ENCODE results near the gene ZFC3H1.

DNA sequence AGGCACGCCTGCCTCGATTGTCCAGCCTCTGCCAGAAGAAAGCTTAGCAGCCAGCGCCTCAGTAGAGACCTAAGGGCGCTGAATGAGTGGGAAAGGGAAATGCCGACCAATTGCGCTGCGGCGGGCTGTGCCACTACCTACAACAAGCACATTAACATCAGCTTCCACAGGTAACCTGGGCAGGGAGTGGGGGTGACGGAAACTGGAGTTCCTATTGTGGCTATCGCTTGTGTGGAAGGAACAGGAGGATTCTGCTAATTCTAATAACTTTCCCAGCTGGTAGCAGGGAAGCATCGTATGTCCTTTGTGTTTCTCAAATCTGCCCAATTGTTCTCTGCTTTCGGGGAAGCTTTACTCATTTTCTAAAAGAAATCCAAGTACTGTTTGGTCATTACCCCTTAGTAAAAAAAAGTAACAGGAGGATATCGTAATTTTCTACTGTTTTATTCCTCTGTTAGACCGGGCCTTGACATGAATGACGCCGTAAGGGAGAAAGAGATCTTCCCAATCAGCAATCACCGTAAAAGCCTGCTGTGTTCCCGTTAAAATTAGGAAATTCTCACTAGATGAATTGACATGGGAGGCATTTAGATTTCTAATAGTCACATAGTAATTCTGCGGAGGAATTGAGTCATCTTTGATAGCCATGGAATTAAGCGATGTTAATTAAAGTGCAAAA lies 902 bp upstream of the ZFC3H1 start:
- TF ChIP-seq, protein P1, sequence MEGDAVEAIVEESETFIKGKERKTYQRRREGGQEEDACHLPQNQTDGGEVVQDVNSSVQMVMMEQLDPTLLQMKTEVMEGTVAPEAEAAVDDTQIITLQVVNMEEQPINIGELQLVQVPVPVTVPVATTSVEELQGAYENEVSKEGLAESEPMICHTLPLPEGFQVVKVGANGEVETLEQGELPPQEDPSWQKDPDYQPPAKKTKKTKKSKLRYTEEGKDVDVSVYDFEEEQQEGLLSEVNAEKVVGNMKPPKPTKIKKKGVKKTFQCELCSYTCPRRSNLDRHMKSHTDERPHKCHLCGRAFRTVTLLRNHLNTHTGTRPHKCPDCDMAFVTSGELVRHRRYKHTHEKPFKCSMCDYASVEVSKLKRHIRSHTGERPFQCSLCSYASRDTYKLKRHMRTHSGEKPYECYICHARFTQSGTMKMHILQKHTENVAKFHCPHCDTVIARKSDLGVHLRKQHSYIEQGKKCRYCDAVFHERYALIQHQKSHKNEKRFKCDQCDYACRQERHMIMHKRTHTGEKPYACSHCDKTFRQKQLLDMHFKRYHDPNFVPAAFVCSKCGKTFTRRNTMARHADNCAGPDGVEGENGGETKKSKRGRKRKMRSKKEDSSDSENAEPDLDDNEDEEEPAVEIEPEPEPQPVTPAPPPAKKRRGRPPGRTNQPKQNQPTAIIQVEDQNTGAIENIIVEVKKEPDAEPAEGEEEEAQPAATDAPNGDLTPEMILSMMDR (IDR thresholded peaks at IDR 0.05), result no peak
- TF ChIP-seq POLR2A (IDR thresholded peaks at IDR 0.05), result peak in 1 of 2 donors; percentile 36
- no peak for TF ChIP-seq POLR2AphosphoS5 (IDR thresholded peaks at IDR 0.05)

Data from suprapubic skin (tissue), 4 donors.